K562 (cell line): ENCODE results near the gene RPUSD1. TPM values are rescaled to one million over a fixed set of nuclear protein-coding genes. Genes with fewer than 3 reads are reported as not detected.

Experiments
- CXXC5 ChIP-seq: fragments of 250-450 bp; sonication (Bioruptor Pico); IDR thresholded peaks from 2 replicates; pipeline ENCODE4 v1.8.0; 2022; ENCODE audit warnings: inconsistent platforms, mild to moderate bottlenecking, moderate library complexity
- ELF1 ChIP-seq: fragments of 200-800 bp; sonication (Bioruptor generic); IDR thresholded peaks from 2 replicates; pipeline ENCODE4 v1.6.1; 2016; ENCODE audit warnings: missing genetic modification characterization, missing compliant biosample characterization
- EP400 ChIP-seq: fragments of 450-650 bp; IDR thresholded peaks from 2 replicates; pipeline ENCODE4 v1.6.1; 2017; ENCODE audit warnings: antibody characterized with exemption, mild to moderate bottlenecking, moderate library complexity
- HNRNPL ChIP-seq: fragments of 200-400 bp; formaldehyde crosslinking; IDR thresholded peaks from 2 replicates; pipeline ENCODE4 v1.6.1; 2017; ENCODE audit warnings: low read depth, mild to moderate bottlenecking, low read length
- L3MBTL2 ChIP-seq: fragments of 450-650 bp; IDR thresholded peaks from 2 replicates; pipeline ENCODE4 v1.6.1; 2016; ENCODE audit warnings: mild to moderate bottlenecking, moderate library complexity
- NUFIP1 ChIP-seq: fragments of 450-650 bp; IDR thresholded peaks from 2 replicates; pipeline ENCODE4 v1.6.1; 2018; ENCODE audit not compliant: partially characterized antibody
- RBFOX2 ChIP-seq: fragments of 200-400 bp; formaldehyde crosslinking; IDR thresholded peaks from 2 replicates; pipeline ENCODE4 v1.6.1; 2017; ENCODE audit warnings: low read depth, mild to moderate bottlenecking, low read length, moderate library complexity
- SIRT6 ChIP-seq: IDR thresholded peaks from one replicate; pipeline ENCODE4 v1.6.1; 2012; ENCODE audit warnings: low read depth, mild to moderate bottlenecking, control low read depth, inconsistent platforms, low read length, moderate library complexity
- SIX5 ChIP-seq, 2 experiments: IDR thresholded peaks; 2 replicates each; pipeline ENCODE4 v1.6.1; 2011; ENCODE audit warnings: low read length in 2 of 2, borderline replicate concordance in 1 of 2, low read depth in 1 of 2, mild to moderate bottlenecking in 1 of 2, moderate library complexity in 1 of 2; ENCODE audit not compliant: insufficient read depth in 1 of 2
- TAF1 ChIP-seq: IDR thresholded peaks from 2 replicates; pipeline ENCODE4 v1.6.1; 2011; ENCODE audit warnings: mild to moderate bottlenecking, low read length, moderate library complexity; ENCODE audit not compliant: insufficient read depth, control insufficient read depth, severe bottlenecking; ENCODE audit errors: extremely low read depth
- ZBTB40 ChIP-seq, 2 experiments: fragments of 450-650 bp in 1 of 2; sonication (generic) in 1 of 2; formaldehyde crosslinking in 1 of 2; IDR thresholded peaks; 2 replicates each; pipeline versions ENCODE4 v1.7.1 to v1.9.0; 2016 to 2022; ENCODE audit warnings: inconsistent platforms in 1 of 2, mild to moderate bottlenecking in 1 of 2, missing genetic modification reagents in 1 of 2
- polyA plus RNA-seq, 8 experiments: library from polyadenylated mRNA; depleted of rRNA in 4 of 8; stranded (reverse) in 5 of 8; unstranded in 3 of 8; fragments of >200 nt; fragmentation: Nextera tagmentation in 2 of 8; fragmentation: Illumina TruSeq in 1 of 8; extraction: Ambion mirVana in 2 of 8; extraction: Trizol in 1 of 8; gene quantifications; 2 replicates each; pipeline versions ENCODE4 v1.2.1 to v1.2.3, GENCODE V29; 2011 to 2014; ENCODE audit warnings: inconsistent platforms in 1 of 8, missing spikeins in 1 of 8
- total RNA-seq, 7 experiments: library from RNA; depleted of rRNA in 6 of 7; stranded (reverse); fragments of >200 nt in 6 of 7; fragmentation: Illumina TruSeq in 2 of 7; extraction: Trizol in 2 of 7; gene quantifications; 2 replicates each; pipeline versions ENCODE4 v1.2.1 to v1.2.3, GENCODE V29; 2011 to 2021; ENCODE audit warnings: low replicate concordance in 1 of 7
- TF ChIP-seq, protein P1 (sequence below), 2 experiments: IDR thresholded peaks; 2 replicates each; pipeline ENCODE4 v1.6.1; 2011; ENCODE audit warnings: borderline replicate concordance in 1 of 2, control low read depth in 1 of 2, low read depth in 1 of 2, low read length in 1 of 2, mild to moderate bottlenecking in 1 of 2, mixed read lengths in 1 of 2, moderate library complexity in 1 of 2; ENCODE audit not compliant: insufficient read depth in 1 of 2, insufficient read length in 1 of 2, poor library complexity in 1 of 2, severe bottlenecking in 1 of 2; ENCODE audit errors: extremely low read depth in 1 of 2

The RPUSD1 gene
- total and polyA plus RNA-seq, 9 of the 15 experiments (the other 6 are each of a cell fraction or from before 2014, with no cell fraction given): 0.45 to 56.6 (median 12.0) TPM

GRCh38 chr16:807347-808084 lies 19.3 kb upstream of the RPUSD1 start (continued):
- TF ChIP-seq, protein P1, sequence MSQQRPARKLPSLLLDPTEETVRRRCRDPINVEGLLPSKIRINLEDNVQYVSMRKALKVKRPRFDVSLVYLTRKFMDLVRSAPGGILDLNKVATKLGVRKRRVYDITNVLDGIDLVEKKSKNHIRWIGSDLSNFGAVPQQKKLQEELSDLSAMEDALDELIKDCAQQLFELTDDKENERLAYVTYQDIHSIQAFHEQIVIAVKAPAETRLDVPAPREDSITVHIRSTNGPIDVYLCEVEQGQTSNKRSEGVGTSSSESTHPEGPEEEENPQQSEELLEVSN (IDR thresholded peaks at IDR 0.05; ENCODE audit: borderline replicate concordance in 1 of 2, extremely low read depth in 1 of 2, insufficient read depth in 1 of 2, insufficient read length in 1 of 2, low read depth in 1 of 2, low read length in 1 of 2, poor library complexity in 1 of 2, severe bottlenecking in 1 of 2): peak; percentile 78 to 80
- peak; percentile 97 for TF ChIP-seq ELF1 (tag)
- TF ChIP-seq CXXC5: peak; percentile 99
- peak; percentile 90 for TF ChIP-seq TAF1
- TF ChIP-seq RBFOX2: peak; percentile 99
- no peak for TF ChIP-seq SIRT6
- peak; percentile 79 for TF ChIP-seq EP400
- TF ChIP-seq HNRNPL: peak; percentile 66; the same call in 1 of the 2 replicates
- no peak for TF ChIP-seq NUFIP1
- TF ChIP-seq ZBTB40 (IDR thresholded peaks at IDR 0.05): peak; percentile 96
- no peak for TF ChIP-seq ZBTB40 (CRISPR knock-in tag; IDR thresholded peaks at IDR 0.05)
- TF ChIP-seq SIX5 (IDR thresholded peaks at IDR 0.05; ENCODE audit: borderline replicate concordance in 1 of 2, insufficient read depth in 1 of 2, low read depth in 1 of 2, low read length in 2 of 2): peak; percentile 51 to 74; a peak in 3 of 4 replicates
- peak; percentile 96 for TF ChIP-seq L3MBTL2
